WTC11 (cell line): ENCODE results near the gene SETD1A. TPM values are rescaled to one million over a fixed set of nuclear protein-coding genes. Genes with fewer than 3 reads are reported as not detected.

ENCODE experiments used
- ATAC-seq: fragments of 200-7000 bp; cut with Tn5 transposase; 2 replicates; pipeline ENCODE4 v1.10.0; 2021; ENCODE audit warnings: mild to moderate bottlenecking, moderate library complexity
- CTCF ChIA-PET: fragments of 300-600 bp; sonication (Branson Sonifier 250); formaldehyde crosslinking; loops from one replicate; lab custom pipeline; 2021; ENCODE audit warnings: antibody characterized with exemption; lab: Charles Lee
- POLR2A ChIA-PET: fragments of 350-600 bp; sonication (Branson Sonifier 250); formaldehyde crosslinking; loops from one replicate; lab custom pipeline; 2021; ENCODE audit warnings: antibody characterized with exemption; lab: Charles Lee
- DNase-seq: peaks from one replicate; pipeline ENCODE4 v3.0.0; 2021; ENCODE audit warnings: low spot score
- H3K27ac Mint-ChIP-seq: 2 replicates; pipeline ENCODE4 v1.8.0; 2021; ENCODE audit warnings: mixed read lengths
- H3K27me3 Mint-ChIP-seq: 2 replicates; pipeline ENCODE4 v1.8.0; 2021; ENCODE audit warnings: low read depth, mild to moderate bottlenecking, moderate library complexity, mixed read lengths
- H3K36me3 Mint-ChIP-seq: 2 replicates; pipeline ENCODE4 v1.8.0; 2021; ENCODE audit warnings: mixed read lengths
- H3K4me1 Mint-ChIP-seq: 2 replicates; pipeline ENCODE4 v1.8.0; 2022; ENCODE audit warnings: mixed read lengths
- H3K4me3 Mint-ChIP-seq: 2 replicates; pipeline ENCODE4 v1.8.0; 2021; ENCODE audit warnings: mild to moderate bottlenecking, moderate library complexity, mixed read lengths
- H3K9me3 Mint-ChIP-seq: 2 replicates; pipeline ENCODE4 v1.8.0; 2021; ENCODE audit warnings: mixed read lengths
- AFF4 ChIP-seq: sonication (generic); formaldehyde crosslinking; IDR thresholded peaks from 2 replicates; pipeline ENCODE4 v1.8.1; 2023; ENCODE audit warnings: mild to moderate bottlenecking, missing genetic modification reagents, borderline replicate concordance
- ATF1 ChIP-seq: sonication (generic); formaldehyde crosslinking; IDR thresholded peaks from 2 replicates; pipeline ENCODE4 v1.8.1; 2023; ENCODE audit warnings: mild to moderate bottlenecking, moderate library complexity, missing genetic modification reagents
- IRF2 ChIP-seq: sonication (generic); formaldehyde crosslinking; IDR thresholded peaks from 2 replicates; pipeline ENCODE4 v1.8.0; 2022; ENCODE audit warnings: low read depth, missing genetic modification reagents, borderline replicate concordance
- JUN ChIP-seq: sonication (generic); formaldehyde crosslinking; IDR thresholded peaks from 2 replicates; pipeline ENCODE4 v1.8.0; 2023; ENCODE audit warnings: mild to moderate bottlenecking, missing genetic modification reagents
- NFATC4 ChIP-seq: fragments of 250-450 bp; sonication (Bioruptor Pico); IDR thresholded peaks from 2 replicates; pipeline ENCODE4 v1.9.0; 2021; ENCODE audit warnings: mild to moderate bottlenecking
- NFYB ChIP-seq: sonication (generic); formaldehyde crosslinking; conservative IDR thresholded peaks from 2 replicates; pipeline ENCODE4 v1.8.0; 2022; ENCODE audit warnings: low read depth, missing genetic modification reagents
- TEAD1 ChIP-seq: sonication (generic); formaldehyde crosslinking; IDR thresholded peaks from 2 replicates; pipeline ENCODE4 v1.8.0; 2022; ENCODE audit warnings: mild to moderate bottlenecking, missing genetic modification reagents
- ZNF138 ChIP-seq: sonication (generic); formaldehyde crosslinking; conservative IDR thresholded peaks from 2 replicates; pipeline ENCODE4 v1.8.1; 2022; ENCODE audit warnings: mild to moderate bottlenecking, moderate library complexity, missing genetic modification reagents
- total RNA-seq: library from RNA; stranded (reverse); gene quantifications from 3 replicates; pipeline ENCODE4 v1.2.3, GENCODE V29; 2021
- TF ChIP-seq, protein P1 (sequence below): sonication (generic); formaldehyde crosslinking; IDR thresholded peaks from 2 replicates; pipeline ENCODE4 v1.8.0; 2022; ENCODE audit warnings: mild to moderate bottlenecking, missing genetic modification reagents
- TF ChIP-seq, protein P2 (sequence below): sonication (generic); formaldehyde crosslinking; IDR thresholded peaks from 2 replicates; pipeline ENCODE4 v1.8.1; 2022; ENCODE audit warnings: mild to moderate bottlenecking, missing genetic modification reagents, moderate library complexity, borderline replicate concordance
- TF ChIP-seq, protein P3 (sequence below): fragments of 250-450 bp; sonication (Bioruptor Pico); IDR thresholded peaks from 2 replicates; pipeline ENCODE4 v2.1.2; 2022; ENCODE audit warnings: mild to moderate bottlenecking, moderate library complexity
- TF ChIP-seq, protein P4 (sequence below): fragments of 250-450 bp; sonication (Bioruptor Pico); conservative IDR thresholded peaks from 2 replicates; pipeline ENCODE4 v1.9.0; 2021; ENCODE audit warnings: mild to moderate bottlenecking
- TF ChIP-seq, protein P5 (sequence below): fragments of 250-450 bp; sonication (Bioruptor Pico); IDR thresholded peaks from 2 replicates; pipeline ENCODE4 v1.9.0; 2021; ENCODE audit warnings: mild to moderate bottlenecking, borderline replicate concordance

The SETD1A gene
- total RNA-seq, 1 experiment from 2014 or later, result 31.1 TPM

DNA sequence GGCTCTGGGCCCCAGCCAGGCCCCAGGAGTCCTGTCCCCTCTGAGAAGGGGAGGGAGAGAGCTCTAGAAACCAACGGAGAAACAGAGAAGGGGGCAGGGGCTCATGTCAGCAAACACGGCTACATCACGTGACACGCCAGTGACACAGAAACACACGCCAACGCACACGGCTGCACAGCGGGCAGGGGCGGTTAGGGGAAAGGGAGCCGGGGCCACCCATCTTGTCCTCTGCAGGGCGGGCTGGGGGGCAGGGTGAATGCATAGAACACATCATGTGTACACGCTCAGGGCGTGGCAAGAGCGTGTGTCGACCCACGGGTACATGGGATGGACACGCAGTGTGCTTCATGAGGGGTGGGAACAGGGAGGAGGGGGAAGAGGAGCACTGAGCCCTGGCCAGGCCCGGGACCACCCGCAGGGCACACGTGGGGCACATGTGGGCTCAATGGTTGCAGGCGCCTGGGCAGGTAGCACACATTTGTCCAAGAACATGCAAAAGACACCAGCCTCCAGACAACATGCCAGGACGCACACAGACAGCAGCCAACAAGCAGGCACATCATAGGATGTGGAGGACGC, 32.0 kb downstream of the SETD1A start:
- CTCF ChIA-PET, result no interaction called here

GRCh38 chr16:30990105-30990504, 32.6 kb downstream of the SETD1A start:
- DNase-seq (no peak), ATAC-seq (no peak)
- ChIA-PET CTCF (interaction anchor here (0.5 kb wide), 1 partner anchor 25 kb away, joined by 4 read pairs; no protein-coding TSS in a partner anchor), POLR2A (no interaction called here)
- Mint-ChIP-seq H3K4me3 (no peak overlapping the region), H3K36me3 (no peaks in the 10 kb centered on the region), H3K27me3 (no peaks in the 10 kb centered on the region), H3K4me1 (peaks cover 6% of the 10 kb centered on the region), H3K9me3 (no peaks in the 10 kb centered on the region), H3K27ac (no peak overlapping the region)
- TF ChIP-seq TEAD1 (CRISPR knock-in tag) (no peak), JUN (CRISPR knock-in tag) (no peak), NFATC4 (CRISPR knock-in tag) (no peak), IRF2 (CRISPR knock-in tag) (no peak)
- TF ChIP-seq, protein P1, sequence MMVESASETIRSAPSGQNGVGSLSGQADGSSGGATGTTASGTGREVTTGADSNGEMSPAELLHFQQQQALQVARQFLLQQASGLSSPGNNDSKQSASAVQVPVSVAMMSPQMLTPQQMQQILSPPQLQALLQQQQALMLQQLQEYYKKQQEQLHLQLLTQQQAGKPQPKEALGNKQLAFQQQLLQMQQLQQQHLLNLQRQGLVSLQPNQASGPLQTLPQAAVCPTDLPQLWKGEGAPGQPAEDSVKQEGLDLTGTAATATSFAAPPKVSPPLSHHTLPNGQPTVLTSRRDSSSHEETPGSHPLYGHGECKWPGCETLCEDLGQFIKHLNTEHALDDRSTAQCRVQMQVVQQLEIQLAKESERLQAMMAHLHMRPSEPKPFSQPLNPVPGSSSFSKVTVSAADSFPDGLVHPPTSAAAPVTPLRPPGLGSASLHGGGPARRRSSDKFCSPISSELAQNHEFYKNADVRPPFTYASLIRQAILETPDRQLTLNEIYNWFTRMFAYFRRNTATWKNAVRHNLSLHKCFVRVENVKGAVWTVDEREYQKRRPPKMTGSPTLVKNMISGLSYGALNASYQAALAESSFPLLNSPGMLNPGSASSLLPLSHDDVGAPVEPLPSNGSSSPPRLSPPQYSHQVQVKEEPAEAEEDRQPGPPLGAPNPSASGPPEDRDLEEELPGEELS, result no peak
- TF ChIP-seq, protein P2, sequence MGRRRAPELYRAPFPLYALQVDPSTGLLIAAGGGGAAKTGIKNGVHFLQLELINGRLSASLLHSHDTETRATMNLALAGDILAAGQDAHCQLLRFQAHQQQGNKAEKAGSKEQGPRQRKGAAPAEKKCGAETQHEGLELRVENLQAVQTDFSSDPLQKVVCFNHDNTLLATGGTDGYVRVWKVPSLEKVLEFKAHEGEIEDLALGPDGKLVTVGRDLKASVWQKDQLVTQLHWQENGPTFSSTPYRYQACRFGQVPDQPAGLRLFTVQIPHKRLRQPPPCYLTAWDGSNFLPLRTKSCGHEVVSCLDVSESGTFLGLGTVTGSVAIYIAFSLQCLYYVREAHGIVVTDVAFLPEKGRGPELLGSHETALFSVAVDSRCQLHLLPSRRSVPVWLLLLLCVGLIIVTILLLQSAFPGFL, result no peak
- TF ChIP-seq, protein P3, sequence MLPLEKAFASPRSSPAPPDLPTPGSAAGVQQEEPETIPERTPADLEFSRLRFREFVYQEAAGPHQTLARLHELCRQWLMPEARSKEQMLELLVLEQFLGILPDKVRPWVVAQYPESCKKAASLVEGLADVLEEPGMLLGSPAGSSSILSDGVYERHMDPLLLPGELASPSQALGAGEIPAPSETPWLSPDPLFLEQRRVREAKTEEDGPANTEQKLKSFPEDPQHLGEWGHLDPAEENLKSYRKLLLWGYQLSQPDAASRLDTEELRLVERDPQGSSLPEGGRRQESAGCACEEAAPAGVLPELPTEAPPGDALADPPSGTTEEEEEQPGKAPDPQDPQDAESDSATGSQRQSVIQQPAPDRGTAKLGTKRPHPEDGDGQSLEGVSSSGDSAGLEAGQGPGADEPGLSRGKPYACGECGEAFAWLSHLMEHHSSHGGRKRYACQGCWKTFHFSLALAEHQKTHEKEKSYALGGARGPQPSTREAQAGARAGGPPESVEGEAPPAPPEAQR (CRISPR knock-in tag), result no peak

More for the DNA sequence above, 32.0 kb downstream of the SETD1A start:
- POLR2A ChIA-PET, result no interaction called here
- H3K4me1 Mint-ChIP-seq, result peaks cover 6% of the 10 kb centered on the region
- H3K9me3 Mint-ChIP-seq, result no peaks in the 10 kb centered on the region
- no peak overlapping the region for H3K4me3 Mint-ChIP-seq
- DNase-seq, result no peak
- ATAC-seq, result no peak
- no peak overlapping the region for H3K27ac Mint-ChIP-seq
- H3K27me3 Mint-ChIP-seq, result no peaks in the 10 kb centered on the region
- TF ChIP-seq, protein P4, sequence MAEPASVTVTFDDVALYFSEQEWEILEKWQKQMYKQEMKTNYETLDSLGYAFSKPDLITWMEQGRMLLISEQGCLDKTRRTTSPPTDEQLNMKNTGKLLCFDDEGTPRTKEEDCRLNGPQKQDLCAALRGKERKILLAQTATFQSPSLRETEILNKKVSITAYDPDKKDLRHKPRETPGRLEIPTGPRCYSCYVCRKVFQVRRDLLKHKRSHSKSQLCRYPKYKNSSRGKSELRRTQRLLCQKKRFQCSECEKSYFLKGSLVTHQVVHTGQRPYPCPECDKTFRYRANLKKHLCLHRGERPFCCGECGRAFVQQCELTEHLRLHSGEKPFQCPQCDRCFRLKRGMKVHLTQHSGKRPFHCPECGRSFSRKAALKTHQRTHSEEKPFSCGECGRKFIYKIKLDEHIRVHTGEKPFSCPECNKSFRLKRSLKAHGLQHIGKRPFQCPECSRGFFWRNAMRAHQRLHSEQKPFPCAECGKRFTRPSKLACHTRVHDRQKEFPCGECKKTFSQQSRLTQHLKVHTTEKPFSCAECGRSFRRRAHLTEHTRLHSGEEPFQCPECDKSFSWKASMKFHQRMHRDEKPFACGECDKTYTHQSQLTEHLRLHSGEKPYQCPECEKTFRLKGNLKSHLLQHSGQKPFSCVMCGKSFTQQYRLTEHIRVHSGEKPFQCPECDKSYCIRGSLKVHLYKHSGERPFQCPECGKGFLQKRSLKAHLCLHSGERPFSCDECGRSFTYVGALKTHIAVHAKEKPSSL (CRISPR knock-in tag), result no peak
- TF ChIP-seq, protein P5, sequence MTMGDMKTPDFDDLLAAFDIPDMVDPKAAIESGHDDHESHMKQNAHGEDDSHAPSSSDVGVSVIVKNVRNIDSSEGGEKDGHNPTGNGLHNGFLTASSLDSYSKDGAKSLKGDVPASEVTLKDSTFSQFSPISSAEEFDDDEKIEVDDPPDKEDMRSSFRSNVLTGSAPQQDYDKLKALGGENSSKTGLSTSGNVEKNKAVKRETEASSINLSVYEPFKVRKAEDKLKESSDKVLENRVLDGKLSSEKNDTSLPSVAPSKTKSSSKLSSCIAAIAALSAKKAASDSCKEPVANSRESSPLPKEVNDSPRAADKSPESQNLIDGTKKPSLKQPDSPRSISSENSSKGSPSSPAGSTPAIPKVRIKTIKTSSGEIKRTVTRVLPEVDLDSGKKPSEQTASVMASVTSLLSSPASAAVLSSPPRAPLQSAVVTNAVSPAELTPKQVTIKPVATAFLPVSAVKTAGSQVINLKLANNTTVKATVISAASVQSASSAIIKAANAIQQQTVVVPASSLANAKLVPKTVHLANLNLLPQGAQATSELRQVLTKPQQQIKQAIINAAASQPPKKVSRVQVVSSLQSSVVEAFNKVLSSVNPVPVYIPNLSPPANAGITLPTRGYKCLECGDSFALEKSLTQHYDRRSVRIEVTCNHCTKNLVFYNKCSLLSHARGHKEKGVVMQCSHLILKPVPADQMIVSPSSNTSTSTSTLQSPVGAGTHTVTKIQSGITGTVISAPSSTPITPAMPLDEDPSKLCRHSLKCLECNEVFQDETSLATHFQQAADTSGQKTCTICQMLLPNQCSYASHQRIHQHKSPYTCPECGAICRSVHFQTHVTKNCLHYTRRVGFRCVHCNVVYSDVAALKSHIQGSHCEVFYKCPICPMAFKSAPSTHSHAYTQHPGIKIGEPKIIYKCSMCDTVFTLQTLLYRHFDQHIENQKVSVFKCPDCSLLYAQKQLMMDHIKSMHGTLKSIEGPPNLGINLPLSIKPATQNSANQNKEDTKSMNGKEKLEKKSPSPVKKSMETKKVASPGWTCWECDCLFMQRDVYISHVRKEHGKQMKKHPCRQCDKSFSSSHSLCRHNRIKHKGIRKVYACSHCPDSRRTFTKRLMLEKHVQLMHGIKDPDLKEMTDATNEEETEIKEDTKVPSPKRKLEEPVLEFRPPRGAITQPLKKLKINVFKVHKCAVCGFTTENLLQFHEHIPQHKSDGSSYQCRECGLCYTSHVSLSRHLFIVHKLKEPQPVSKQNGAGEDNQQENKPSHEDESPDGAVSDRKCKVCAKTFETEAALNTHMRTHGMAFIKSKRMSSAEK, result no peak
- TF ChIP-seq ZNF138 (CRISPR knock-in tag), result no peak
- TF ChIP-seq AFF4 (CRISPR knock-in tag), result no peak
- TF ChIP-seq NFYB (CRISPR knock-in tag), result no peak
- TF ChIP-seq ATF1 (CRISPR knock-in tag), result no peak
- H3K36me3 Mint-ChIP-seq, result no peaks in the 10 kb centered on the region
